SK-N-SH (cell line): ENCODE data around the gene MLEC.

Experiments used
- CTCF ChIP-seq: fragments of 200-600 bp; sonication (generic); IDR thresholded peaks from 2 replicates; pipeline ENCODE4 v1.6.1; 2017; ENCODE audit warnings: antibody characterized with exemption, mild to moderate bottlenecking, moderate library complexity
- EP300 ChIP-seq, 2 experiments: IDR thresholded peaks; 2 replicates each; pipeline versions ENCODE4 v1.4.0 to v1.6.1; 2012; ENCODE audit warnings: borderline replicate concordance in 1 of 2, low read depth in 1 of 2, low read length in 1 of 2
- FOSL2 ChIP-seq: IDR thresholded peaks from 2 replicates; pipeline ENCODE4 v1.4.0; 2012; ENCODE audit warnings: low read depth, mild to moderate bottlenecking, moderate library complexity, borderline replicate concordance
- IRF3 ChIP-seq: fragments of 150-350 bp; IDR thresholded peaks from 2 replicates; pipeline ENCODE4 v1.6.1; 2016; ENCODE audit warnings: mild to moderate bottlenecking, low read depth, low read length
- POLR2AphosphoS5 ChIP-seq: IDR thresholded peaks from 2 replicates; pipeline ENCODE4 v1.6.1; 2012; ENCODE audit warnings: low read depth, low read length
- TF ChIP-seq, protein P1 (sequence below): fragments of 150-350 bp; IDR thresholded peaks from 2 replicates; pipeline ENCODE4 v1.6.1; 2017; ENCODE audit warnings: antibody characterized with exemption, low read length, low read depth, borderline replicate concordance

DNA sequence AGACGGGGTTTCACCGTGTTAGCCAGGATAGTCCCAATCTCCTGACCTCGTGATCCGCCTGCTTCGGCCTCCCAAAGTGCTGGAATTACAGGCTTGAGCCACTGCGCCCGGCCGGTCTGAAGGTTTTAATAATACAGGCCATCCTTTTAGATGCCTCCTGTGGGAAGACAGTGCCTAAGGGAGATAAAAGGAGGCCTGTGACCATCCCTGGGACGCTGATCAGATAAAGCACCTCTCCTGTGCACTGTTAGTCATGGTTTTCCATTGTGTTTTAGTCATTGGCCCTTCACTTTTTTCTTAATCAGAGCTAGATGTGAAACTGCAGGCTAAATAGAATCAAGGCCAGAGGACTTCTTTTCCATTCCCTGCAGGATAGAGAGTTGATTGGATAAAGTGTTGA, 31.1 kb downstream of the MLEC start:
- TF ChIP-seq, protein P1, sequence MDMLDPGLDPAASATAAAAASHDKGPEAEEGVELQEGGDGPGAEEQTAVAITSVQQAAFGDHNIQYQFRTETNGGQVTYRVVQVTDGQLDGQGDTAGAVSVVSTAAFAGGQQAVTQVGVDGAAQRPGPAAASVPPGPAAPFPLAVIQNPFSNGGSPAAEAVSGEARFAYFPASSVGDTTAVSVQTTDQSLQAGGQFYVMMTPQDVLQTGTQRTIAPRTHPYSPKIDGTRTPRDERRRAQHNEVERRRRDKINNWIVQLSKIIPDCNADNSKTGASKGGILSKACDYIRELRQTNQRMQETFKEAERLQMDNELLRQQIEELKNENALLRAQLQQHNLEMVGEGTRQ, result no peak
- TF ChIP-seq FOSL2 (no peak), IRF3 (no peak), POLR2AphosphoS5 (no peak), EP300 (IDR thresholded peaks at IDR 0.05; ENCODE audit: borderline replicate concordance in 1 of 2, low read depth in 1 of 2, low read length in 1 of 2) (no peak), CTCF (no peak)
